ENCODE data around the gene STARD10. TPM values are rescaled to one million over a fixed set of nuclear protein-coding genes. Genes with fewer than 3 reads are reported as not detected.

Gene STARD10
- total RNA-seq, 1 donor from 2014 or later = 19.0 TPM

DNA sequence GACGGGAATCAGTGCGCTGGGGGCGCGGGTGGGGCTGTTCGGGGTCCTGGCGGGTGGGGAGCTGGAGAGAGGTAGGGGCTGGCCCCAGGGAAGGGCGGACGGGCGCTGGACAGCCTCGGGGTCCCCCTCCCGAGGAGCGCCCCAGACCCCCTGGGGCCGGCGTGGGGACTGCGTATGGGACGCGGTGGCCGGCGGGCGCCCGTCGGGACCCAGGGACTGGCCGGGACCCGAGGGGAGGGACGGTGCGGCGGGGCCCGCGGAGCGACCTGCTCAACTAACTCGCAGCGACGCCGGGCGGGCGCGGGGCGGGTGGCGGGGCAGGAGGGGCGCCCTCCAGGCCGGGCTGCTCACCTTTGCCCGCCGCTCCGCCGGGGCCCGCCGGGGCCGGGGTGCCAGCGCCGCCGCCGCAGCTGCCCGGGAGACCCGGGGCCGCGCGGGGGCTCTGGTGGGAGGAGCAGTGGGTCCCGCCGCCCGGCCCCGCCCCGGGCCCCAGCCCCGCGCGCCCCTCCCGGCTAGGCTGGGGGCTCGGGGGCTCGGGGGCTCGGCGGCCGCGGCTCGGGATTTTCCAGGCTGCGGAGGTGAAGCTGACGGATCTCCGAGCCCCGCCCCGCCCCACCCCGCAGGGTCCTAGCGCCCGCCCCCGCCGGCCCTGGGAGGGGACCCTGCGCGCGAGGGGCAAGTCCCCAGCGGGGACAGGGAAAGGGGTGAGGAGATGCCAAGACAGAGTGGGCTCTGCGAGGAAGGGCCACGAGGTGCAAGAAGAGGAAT lies 12.3 kb downstream of the STARD10 start:
- no peak for DNase-seq (ENCODE audit: low read depth)

DNA sequence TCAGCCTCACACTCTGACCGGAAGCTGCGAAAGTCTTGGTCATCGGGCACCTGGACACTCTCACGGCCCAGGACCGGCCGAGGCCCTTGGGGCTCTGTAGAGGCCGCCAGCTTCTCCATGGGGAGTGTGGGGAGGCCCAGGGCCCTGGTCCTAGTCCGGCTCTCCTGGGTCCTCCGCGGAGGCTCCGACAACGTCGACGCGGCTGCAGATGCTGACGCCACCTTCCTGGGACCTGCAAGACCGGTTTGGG lies 12.9 kb downstream of the STARD10 start:
- DNase-seq (ENCODE audit: low read depth) = no peak

DNA sequence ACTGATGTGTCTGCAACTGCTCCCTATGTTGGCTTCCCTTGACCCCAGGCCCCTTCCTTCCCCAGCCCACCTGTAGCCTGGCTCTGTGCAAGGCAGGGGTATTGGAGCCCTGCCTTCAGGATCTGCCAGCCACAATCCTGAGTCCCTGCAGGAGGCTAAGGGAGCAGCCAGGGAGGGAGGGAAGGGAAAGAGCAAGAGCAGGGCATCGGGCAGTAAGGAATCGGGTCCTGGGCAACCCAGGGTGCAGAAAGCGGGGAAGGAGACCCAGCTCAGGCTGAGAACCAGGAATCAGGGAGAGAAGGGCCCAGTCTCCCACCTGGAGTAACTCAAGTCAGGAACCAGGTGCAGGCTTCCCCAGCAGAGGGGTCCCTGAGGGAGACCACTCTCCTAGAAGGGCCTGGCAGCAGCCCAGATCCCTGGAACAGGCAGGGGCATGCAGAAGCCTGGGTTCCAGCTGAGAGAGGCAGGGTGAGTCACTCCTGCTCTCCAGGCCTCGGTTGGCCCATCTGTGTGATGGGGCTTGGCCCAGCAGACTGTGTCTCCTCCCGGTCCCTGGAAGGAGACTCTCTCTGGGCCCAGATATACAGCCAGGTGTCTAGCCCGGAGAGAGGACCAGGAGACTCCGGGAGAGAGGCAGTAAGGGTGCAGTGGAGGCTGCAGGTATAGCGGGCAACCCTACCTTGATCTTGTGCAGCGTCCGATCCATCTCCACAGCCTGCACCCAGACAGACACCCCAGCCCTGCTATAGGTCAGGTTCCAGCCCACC lies 13.4 kb downstream of the STARD10 start:
- DNase-seq (ENCODE audit: low read depth) = no peak

DNA sequence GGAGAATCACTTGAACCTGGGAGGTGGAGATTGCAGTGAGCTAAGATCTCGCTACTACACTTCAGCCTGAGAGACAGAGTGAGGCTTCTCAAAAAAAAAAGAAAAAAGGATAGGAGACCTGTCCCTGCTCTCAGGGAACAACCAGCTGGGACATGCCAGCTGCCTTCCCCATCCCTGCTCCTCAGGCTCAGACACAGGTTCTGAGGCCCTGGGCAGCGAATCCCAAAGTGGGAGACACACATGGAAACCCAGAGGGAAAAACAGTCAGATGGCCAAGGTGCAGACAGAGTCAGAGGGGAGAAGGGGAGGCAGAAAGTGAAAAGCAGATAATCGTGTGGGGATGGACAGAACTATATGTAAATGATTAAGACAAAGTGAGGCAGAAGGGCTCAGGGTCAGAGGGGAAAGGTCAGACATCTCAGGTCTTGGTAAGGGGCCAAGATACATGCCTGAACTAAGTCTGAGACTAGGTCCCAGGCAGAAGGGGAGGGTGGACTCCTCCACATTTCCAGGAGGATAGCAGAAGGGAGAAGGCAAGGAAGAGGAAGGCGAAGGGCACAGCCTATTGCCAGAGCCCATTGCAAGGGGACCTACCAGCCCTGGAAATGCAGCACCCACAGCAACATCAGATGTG lies 14.2 kb downstream of the STARD10 start:
- DNase-seq (ENCODE audit: low read depth) = no peak

DNA sequence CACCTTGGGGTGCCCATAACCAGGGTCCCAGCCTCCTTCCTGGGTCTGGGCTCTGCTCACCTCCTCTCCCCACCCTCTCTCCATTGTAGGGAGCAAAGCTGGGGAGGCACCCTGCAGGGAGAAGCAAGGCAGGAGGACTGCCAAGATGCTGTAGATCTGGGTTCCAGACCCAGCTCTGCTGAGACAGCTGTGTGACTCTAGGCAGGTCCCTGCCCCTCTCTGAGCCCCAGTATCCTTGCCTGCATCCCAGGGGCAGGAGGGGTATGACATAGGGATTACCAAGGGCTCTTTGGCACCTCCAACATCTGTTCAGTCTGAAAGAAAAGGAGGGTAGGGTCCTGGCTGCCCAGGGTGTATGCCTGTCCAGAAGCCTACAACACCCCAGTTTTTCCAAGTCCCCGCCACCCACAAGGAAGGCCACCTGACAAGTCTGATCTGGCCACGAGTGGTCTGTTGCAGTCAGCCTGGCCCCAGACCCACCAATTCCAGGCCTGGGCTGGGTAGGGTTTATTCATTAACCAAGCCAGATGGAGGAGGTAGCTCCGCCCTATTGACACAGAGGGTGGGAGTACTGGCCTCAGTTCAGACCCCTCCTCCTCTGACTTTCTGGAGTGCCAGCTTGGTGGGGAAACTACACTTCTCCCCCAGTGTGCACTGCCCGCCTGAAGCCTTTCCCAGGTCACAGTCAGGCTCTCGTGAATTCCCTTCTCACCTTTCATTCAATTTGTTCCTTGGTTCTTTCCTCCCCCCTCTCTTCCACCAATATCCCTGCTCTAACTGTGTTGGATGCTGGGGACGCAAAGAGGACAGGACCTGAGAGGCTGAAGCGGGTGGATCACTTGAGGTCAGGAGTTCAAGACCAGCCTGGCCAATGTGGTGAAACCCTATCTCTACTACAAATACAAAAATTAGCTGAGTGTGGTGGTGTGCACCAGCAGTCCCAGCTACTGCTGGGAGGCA lies 15.0 kb downstream of the STARD10 start:
- DNase-seq (ENCODE audit: low read depth) = no peak

DNA sequence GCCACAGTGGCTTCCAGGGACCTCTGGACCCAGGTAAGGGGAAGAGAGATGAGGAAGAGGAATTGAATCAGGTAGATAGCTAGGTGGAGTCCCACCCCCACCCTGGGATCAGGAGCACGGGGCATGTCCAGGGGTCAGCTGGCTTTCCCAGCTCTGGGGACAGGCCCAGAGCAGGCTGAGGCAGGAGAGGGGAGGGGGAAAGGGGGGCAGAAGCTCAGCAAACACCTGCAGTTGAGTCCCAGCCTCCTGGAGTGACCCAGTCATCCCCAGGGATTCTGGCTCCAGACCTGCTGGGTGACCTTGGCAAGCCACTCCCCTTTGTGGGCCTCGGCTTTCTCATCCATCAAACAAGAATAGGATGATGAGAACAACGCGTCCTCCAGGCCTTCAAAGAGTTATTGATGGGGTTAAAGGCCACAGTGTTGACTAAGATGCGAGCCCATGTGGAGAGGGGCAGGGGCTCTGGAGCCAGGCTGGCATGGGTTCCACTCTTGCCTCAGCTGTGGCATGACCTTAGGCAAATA lies 16.0 kb downstream of the STARD10 start:
- DNase-seq (ENCODE audit: low read depth) = no peak

DNA sequence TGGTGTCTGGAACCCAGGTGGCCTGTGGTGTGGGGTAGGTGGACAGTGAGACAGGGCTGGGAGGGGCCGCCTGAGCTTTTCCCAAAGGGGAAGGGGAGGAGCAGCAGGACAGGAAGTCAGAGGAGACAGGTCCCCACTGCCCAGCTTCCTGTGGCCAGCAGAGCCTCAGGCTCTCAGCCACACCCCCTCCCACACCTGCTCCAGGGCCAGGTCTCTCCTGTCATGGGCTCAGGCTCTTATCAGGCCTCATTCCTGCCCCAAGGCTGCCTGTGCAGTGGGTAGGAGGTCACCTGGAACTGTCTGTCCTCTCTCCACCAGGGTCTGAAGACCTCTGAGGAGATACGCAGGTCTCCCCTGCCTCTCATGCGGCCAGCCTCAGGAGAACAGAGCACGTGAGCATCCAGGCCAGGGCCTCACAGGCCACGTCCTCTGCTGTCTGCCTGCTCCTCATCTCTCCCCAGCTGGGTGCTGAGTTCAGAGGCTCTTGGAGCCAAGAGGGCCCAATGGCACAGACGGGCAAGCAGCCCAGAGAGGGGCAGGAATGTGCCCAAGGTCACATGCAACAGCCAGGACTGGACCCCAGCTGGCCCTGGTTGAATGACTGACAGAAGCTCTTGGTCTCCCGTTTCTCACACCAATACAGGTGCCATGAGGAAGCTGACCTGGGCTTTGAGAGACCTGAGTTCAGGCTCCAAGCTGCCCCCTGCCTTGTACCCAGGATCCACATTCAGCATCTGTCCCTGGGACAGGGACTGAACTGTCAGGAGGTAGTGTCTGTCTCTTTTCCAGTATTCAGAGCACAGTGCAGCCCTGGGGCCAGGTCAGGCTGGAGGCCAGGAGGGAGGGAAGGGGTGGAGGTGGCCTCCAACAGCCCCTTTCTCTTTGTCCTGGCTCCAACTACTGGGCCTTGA lies 16.7 kb downstream of the STARD10 start:
- peak; percentile 34 for DNase-seq (ENCODE audit: low read depth)

DNA sequence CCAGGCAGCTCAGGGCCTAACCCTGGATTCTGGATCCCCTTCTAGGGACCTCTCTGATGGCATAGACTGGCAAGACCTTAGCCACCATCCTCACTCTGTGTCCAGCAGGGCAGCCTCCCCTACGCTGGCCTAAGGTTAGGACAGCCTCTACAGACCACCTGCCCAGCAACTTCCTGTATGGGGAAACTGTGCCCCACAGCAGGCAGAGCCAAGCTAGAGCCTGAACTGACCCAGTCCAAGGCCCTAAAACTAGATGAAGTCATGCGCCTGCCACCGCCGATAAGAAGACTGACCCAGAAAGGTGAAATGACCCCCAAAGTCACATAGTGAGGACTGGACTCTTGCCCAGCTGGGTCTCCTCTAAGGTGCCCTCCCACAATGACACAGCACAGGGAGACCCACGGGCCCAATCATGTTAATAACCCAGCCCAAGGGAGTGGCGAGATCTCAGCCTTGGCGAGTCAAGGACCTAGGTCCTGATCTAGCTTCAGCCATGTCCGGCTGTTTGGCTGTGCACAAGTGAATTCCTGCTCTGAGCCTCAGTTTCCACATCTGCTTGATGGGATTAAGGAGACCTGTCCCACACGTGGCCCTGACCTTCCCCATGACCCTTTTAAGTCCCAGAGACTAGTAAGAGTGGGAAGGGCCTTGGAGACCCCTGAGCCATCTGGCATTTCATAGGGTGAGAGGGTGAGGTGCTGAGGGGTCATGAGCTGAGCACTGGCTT lies 17.6 kb downstream of the STARD10 start:
- no peak for DNase-seq (ENCODE audit: low read depth)

DNA sequence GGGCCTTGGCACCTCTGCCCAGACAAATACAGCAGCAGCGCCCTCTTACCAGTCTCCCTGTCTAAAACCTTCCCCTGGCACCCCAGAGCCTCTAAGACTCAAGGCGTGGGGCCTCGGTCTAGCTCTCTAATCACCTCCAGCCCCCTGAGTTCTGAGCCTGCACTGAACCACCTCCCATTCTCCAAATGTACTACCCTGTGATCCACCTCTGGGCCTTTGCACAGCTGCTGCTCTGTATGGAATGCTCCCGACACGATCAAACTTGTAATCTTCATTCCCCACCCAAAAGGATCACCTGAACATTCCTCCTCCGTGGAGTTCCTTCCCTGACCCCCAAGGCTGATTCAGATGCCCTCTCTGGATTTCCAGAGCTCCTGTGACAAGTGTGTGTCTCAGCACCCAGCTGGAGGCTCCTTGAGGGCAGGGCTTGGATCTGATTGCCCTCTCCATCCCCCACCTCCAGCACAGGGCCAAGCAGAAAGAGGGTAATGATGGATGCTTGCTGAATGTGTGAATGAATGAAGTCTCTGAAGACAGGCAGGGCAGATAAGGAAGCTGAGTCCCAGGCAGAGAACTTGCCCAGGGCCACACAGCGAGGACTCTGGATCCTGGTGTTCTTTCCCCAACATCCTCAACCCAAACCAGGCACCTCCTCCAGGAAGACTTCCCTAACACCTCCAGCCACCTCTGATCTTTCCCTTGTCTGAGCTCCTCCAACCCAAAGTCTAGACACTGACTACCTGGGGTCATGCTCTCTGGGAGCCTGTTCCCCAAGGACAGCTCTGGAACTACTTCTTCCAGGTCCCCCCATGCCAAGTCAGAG lies 18.3 kb downstream of the STARD10 start:
- DNase-seq (ENCODE audit: low read depth) = no peak

DNA sequence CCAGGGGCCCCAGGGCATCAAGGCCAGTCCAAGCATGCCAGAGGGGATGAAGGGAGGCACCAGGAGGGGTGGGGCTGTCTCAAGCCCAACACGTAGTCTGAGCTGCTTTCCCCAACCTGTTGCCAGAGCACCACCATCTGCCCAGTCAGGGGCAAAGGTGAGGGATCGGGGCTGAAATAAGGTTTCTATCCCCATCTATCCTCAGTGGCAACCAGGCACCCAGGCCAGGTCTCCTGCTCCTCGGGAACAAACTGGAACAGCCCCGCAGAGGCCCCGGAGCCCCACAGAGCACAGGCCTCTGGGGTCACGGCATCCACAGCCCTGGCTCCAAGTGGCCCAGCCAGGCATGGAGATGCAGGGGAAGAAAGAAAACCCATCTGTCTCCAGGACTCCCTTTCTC lies 19.3 kb downstream of the STARD10 start:
- DNase-seq (ENCODE audit: low read depth) = no peak

DNA sequence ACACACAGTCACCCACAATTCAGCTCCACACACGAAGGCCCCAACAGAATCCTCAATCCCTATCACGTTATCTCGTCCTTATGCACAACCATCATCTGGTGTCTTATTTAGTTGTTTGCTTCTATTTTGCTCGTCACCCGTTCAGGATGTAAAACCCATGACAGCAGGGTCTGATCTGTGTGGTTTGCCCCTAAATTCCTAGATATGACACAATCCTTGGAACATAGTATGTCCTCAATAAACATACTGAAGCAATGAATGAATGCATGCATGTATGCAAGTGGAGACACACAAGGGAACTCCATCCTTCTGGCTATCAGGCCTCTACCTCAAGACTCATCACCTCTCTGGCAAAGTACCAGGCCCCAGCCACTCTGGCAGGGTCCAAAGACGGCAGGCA lies 20.2 kb downstream of the STARD10 start:
- DNase-seq (ENCODE audit: low read depth) = no peak

DNA sequence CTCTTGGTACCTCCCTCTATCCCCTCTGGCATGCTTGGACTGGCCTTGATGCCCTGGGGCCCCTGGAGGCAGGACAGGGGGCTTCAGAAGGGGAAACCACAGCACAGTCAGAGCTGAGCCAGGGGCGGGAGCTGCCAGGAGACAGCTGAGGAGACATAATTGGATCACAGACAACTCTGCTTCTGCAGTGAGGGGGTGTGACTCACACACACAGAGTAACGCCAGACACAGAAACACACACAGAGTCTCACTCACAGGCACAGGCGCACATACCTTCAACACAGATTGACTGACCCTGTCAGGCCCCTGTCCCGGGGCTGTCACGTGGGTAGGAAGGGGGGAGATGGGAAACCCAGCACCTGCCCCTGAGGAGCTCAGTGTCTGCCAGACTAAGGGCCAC lies 20.6 kb downstream of the STARD10 start:
- peak; percentile 93 for DNase-seq (ENCODE audit: low read depth)

DNA sequence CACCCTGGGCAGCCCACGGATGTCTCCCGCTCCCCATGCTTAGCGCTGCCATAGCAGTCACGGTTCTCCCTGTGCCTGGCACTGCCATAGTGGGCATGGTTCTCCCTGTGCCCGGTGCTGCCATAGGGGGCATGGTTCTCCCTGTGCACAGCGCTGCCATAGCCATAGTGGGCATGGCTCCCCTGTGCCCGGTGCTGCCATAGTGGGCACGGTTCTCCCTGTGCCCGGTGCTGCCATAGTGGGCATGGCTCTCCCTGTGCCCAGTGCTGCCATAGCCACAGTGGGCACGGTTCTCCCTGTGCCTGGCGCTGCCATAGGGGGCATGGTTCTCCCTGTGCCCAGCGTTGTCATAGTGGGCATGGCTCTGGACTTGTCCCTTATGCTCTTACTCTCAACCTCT lies 21.8 kb downstream of the STARD10 start:
- no peak for DNase-seq (ENCODE audit: low read depth)

DNA sequence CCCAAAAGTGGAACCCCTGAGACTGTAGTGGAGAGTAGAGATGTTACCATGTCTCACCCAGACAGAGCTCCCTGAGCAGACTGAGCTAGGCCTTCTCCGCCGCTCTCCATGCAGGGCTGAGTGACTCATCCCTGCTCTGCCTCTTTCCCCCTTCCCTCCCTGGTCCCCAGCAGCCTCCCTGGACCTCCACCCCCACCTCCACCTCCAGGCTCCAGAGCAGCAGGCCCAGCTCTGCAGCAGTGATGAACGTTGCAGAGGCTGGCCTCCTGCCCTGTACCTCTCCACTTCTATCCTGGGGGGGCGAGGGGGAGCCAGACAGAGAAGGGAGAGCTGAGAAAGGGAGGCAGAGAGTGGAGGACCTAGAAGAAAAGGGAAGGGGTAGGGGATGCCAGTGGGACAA lies 22.3 kb downstream of the STARD10 start:
- no peak for DNase-seq (ENCODE audit: low read depth)

DNA sequence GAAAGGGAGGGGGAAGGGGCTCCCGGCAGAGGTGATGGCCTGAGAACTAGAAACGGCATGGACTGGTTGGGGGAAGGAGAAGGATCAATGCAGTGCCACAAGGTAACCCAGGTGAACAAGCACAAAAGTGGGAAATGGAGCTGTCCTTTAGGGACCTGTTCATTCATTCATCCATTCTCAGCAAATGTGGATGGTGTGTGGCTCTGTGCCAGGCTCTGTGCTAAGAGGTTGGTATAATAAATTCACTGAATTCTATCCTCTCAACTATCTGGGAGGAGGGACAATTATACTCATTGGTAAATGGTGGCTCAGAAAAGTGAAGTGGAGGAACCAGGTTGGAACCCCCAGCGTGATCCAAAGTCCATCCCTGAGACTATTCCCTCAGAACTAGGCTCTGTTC lies 23.0 kb downstream of the STARD10 start:
- no peak for DNase-seq (ENCODE audit: low read depth)

DNA sequence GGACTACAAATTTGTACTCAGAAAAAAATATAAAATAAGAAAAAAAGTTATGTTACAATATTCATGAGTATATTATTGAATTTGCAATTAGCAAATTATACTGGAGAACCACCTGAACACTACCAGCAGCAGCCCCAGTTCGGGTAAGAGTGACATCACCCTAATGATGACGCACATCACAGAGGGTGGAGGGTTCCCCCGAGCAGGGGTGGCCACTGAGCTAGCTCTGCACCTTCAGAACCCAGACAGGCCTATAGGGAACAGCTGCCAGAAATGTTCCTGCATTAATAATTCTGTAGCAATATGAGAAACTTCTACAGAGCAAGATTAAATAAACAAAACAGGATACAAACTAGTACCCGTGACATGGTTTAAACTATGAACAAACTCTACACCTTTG lies 24.2 kb downstream of the STARD10 start:
- DNase-seq (ENCODE audit: low read depth) = no peak

DNA sequence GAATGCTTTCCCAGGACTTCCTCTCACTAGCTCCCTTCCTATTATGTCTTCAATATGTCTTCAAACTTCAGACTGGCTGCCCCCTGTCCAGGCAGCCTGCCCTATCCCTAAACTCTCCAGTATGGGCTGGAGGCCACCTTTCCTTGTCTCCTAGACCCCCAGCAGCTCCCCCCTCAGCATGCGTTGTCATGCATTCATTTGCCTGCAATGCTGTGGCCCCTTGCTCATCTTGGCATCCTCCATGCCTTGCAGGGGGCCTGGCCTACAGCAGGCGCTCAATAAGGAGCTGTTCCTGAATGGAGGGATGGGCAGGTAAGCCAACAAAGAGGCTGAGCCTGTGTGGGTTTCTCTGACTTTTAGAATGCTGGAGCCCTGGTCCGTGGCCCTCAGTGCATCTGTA lies 25.3 kb downstream of the STARD10 start:
- DNase-seq (ENCODE audit: low read depth) = no peak

DNA sequence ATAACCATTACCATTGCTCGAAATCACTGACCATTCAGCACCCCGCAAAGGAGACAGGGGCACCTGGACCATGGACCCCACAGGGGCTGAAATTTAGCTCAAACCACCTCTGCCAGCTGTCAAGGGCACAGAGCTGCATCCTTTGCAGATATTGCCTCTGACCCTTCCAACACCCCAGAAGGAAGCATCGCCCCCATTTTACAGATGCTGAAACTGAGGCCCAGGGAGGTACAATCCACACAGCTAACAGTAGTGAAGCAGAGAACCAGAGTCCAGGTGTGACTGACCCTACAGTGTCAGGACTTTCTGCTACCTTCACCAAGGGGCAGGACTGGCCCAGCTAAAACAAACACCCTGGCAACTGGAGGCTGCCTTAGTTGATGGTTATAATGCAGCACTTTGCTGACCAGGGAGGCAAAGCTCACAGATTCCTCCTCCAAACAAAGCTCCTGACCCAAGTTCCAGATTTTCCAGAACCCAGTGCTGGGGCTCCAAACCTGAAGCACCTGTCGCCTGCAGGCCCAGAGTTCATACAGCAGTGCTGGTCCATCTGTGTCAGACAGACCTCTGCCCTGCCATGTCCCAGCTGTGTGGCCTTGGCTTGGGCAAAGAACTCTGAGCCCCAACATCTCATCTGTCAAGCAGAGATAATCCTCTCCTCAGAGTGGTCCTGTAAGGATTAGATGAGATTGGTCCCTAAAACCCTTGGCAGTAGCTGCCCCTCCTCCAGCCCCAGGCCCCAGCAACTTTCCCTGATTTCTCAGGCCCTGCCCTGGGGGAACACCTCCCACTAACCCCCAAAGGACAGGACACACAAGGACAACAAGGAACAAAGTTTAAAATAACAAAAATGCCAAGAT lies 26.4 kb downstream of the STARD10 start:
- no peak for DNase-seq (ENCODE audit: low read depth)

All from myocyte (in vitro differentiated cells).